Loucy (cell line): ENCODE measurements around the gene HDLBP.

ENCODE experiments used
- CTCF ChIP-seq: fragments of 200-600 bp; sonication (generic); conservative IDR thresholded peaks from 2 replicates; pipeline ENCODE4 v1.5.1; 2014; ENCODE audit warnings: mild to moderate bottlenecking, antibody characterized with exemption, low read length
- EZH2phosphoT487 ChIP-seq: fragments of 200-600 bp; IDR thresholded peaks from 2 replicates; pipeline ENCODE4 v1.6.1; 2018; ENCODE audit warnings: antibody characterized with exemption, mild to moderate bottlenecking, moderate library complexity, borderline replicate concordance

GRCh38 chr2:241204490-241204889, 111.0 kb downstream of the HDLBP start:
- no peak for TF ChIP-seq CTCF
- no peak for TF ChIP-seq EZH2phosphoT487
